HuH-7 (cell line): ENCODE measurements around the gene LTA4H.

Experiments
- DNase-seq: peaks from one replicate; pipeline ENCODE4 v3.0.0; 2011; ENCODE audit warnings: low spot score

LTA4H gene

DNA sequence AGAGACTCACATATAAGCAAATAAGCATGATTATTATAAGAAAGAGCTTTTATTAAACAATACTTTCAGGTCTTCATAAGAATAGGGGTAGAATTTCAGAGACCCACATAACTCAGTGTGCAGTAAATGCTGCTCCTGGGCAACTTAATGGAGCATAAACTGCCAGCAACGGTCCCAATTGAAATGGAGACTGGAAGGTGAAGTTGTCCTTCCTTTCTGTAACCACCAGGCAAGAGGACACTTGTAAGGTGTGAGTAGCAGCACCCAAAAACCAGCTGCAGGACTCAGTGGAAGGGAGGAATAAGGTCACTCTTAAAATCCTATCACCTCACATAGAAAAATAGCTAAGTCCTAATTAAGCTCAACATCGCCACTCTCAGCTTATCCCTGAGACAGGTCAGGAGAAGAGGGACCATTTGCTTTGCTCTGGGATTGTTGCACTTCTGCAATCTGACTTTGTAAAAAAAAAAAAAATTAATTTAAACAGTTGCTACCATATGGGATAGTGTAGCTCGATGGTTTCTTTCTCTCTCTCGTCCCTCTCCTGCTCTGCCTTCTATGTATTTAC is 22.7 kb upstream of the LTA4H start:
- DNase-seq = no peak

DNA sequence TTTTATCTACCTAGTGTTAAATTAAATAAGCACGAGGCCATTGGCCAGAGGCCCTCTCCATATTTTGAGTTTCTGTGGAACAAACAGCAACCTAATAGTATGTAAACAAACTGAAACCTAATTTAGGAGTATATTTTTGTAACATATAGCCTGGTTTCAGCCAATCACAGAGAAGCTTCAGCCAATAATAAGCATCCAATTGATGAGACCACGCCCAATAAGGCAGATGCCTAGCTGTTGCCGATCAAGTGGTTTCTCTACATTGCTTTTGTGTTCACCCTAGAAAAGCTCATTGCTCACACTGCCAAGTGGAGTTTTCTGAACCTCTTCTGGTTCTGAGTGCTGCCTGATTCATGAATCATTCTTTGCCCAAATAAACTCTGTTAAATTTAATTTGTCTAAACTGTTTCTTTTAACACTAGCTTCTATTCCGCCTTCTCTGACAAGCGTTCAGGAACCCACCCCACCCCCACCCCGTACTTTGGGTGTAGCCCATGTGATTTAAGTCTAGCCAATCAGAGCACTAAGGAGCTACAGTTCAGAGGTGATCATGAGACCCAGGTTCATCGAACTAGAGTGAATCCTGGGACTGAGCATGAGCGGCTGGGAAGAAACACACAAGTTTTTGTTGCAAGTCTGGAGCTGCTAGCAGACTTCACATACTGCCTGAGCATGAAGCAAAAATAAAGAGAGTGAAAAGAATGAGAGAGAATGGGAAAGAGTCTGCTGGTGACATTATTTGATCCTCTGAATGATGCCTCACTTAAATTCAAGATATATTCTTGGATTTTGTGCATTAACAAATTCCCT is 21.5 kb upstream of the LTA4H start:
- DNase-seq = no peak

GRCh38 chr12:96054244-96054610 is 18.8 kb upstream of the LTA4H start:
- no peak for DNase-seq

- no peak for DNase-seq
Observed at GRCh38 chr12:96053476-96054243, 18.3 kb upstream of the LTA4H start.

- no peak for DNase-seq
Observed at GRCh38 chr12:96051756-96052485, 16.5 kb upstream of the LTA4H start.

DNA sequence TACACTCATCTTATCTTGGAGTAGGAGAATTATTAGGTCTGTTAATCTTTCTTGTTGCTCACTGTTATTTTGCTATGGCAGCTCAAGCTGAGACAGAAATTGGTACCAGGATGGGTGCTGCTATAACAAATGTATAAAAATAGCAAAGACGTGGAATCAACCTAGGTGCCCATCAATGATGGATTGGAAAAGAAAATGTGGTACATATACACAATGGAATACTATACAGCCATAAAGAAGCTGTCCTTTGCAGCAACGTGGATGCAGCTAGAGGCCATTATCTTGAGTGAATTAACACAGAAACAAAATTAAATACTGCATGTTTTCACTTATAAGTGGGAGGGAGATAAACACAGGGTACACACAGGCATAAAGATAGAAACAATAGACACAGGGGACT is 14.8 kb upstream of the LTA4H start:
- DNase-seq = no peak

DNA sequence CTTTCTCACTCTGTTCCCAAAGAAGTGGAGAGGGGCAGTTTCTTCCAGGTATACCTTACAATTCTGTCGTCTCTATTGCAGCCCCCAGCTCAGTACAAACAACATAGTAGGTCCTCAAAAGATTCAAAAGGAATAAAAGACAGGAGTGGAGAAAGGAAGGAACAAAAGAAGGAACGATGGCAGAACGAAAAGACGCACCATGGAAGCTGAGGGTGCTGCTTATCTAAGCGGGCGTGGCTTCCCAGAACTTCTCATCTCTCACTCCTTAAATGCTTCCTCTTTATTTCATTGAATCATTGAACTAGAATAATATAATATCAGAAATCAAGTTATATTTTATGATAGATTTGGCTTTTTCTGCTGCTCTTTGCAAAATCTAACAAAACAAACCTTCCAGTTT is 13.7 kb upstream of the LTA4H start:
- DNase-seq = no peak

- no peak for DNase-seq
Observed at GRCh38 chr12:96048393-96048969, 13.1 kb upstream of the LTA4H start.

DNA sequence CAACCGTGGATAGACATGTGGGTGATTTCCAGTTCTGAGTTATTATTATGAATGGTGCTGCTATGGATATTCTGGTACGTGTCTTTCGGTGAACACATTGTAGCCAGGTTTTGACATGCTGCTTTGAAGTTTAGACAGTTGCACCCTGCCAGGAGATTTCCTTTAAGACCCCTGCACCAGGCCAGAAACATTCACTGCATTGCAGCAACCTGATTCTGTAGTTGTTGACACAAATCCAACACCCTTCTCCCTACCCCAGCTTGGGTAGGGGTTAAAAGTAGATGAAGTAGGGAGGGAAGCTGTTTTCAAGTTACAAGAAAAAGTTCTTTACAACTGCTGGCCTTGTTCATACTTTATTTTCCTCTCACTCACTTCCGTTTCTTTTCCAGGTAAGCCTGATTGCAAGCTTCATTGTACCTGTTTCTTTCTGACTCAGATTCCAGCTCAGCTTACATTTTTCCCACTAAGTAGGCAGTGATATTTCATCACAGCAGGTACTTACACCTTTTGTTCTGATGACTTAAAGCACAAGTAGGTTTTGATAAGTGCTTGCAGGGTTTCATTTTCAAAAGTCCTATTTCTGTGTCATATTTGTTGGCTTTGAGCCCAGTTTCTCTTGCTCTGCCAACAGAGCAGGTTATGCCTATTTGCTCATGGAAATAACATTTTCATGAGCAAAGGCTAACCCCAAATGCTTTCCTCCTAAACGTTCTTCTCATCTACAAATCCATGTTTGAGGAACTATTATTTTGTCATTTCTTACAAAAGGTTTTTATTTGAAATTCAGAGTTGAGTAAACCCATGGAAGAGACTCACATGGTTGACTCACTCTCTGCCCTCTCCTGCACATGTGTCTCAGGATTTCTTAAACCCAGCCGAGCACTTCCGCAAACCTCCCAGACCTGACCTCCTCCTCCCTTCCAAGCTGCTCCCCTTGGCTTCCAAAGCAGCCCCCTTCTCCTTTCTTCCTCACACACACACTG is 12.1 kb upstream of the LTA4H start:
- DNase-seq = no peak

DNA sequence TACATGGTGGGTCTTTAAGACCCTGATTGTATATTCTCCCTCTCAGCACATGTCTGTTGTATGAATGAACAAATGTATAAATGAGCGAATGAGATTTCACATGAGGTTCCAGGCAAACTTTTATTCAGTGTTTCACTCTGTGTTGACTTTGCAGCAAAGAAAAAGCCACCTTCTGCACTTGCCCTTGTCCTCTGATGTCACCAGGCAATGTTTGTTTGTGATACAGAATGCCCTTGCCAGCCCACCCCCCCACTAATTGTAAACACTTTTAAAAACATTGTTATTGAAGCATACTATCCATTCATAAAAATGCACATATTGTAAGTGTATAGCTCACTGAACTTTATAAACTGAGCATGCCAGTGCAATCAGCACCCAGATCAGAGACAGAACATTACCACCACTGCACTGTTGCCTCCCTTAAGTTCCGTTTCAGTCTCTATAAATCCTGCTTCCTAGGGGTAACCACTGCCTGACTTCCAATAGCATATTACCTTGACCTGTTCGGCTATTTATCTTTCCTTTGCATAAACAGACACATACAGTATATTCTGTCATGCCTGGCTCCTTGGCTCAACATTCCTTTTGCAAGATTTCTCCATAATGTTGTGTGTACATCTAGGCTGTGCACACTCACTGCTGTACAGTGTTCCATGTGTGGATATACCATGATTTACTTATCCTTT is 11.3 kb upstream of the LTA4H start:
- DNase-seq = no peak

DNA sequence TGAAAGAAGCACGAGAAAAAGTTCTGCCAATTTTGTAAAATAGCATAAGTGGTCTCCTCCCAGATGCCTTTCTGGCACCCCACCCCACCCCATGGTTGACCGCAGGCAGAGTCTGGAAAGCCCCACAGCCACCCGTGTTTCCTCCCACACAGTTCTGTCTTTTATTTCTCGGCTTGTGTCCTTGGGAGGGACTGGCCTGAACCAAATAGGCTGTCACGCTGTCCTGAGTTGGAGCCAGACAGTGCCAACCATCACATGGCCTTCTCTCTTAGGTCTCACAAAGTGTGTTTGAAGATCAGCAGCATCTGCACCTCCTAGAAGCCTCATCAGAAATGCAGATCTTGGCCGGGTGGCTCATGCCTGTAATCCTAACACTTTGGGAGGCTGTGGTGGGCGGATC is 10.2 kb upstream of the LTA4H start:
- no peak for DNase-seq

GRCh38 chr12:96044943-96045290 is 9.5 kb upstream of the LTA4H start:
- DNase-seq = no peak

DNA sequence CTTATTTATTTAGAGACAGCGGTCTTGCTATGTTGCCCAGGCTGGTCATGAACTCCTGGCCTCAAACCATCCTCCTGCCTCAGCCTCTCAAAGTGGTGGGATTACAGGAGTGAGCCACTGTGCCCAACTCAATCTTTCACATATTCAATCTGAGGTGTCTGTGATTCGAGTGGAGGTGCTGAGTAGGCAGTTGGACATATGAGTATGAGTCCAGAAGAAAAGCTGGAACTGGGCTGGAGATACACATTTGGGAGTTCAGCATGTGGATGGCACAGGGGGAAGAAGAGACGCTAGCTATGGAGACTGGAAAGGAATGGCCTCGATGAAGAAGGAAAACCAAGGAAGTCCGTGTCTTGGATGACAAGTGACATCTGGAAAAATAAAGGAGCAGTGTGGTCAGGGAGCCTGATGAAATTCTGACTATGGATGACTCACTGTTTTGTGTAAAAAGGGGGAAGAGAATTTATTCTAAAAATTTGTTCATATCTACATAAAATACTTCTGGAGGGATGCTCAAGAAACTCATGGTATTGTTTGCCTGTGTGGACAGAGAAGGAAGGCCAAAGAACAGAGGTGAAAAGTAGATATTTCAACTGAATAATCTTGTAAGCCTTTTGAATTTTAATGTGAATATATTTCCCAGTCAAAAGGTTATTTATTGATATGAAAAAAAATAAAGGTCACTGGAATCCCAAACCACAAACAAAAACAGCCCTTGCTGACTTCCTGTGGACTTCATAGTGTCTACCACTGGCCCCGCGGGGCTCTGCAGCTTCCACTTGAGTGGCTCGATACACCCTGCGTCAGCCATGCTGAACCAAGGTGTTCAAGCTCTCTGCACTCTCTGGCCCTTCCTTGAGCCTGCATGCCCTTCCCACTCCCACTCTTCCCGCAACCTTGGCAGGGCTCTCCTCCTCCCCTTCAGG is 8.9 kb upstream of the LTA4H start:
- DNase-seq = no peak

- DNase-seq = no peak
Observed at GRCh38 chr12:96041181-96041580, 5.8 kb upstream of the LTA4H start.

DNA sequence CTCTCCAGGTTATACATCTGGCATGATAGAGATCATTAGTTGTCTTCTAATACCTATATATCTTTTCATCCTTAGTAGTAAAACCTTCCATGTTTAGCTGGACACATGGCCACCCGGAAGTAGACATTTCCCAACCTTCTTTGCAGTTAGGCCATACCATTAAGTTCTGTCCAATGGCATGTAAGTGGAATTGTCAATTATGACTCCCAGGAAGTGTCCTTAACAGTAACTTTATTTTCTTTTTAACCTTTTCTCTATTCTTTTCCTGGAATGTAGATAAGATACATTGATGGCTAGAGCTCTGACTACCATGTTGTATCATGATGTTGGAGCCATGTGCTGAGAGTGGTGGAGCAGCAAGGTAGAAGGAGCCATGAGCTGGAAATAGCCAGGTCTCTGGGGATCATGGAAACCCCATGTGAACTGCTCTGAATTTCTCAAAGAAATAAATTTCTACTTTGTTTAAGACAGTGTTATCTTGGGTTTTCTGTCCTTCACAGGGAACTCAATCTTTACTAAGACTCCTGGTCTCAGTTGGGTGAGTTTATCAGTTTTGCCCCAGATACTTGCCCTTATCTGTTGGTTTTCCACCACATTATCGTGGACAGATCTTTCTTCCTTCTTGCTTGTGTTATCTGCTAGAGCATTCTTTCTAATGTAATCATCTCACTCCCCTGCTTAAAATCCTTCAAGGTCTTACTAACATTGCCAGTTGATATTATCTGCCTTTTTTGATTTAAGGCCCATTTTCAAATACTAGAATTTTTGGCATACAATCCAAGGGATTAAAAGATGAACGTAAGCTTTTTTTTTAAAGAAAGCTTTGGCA is 5.1 kb upstream of the LTA4H start:
- no peak for DNase-seq

GRCh38 chr12:96039516-96039915 is 4.1 kb upstream of the LTA4H start:
- DNase-seq = no peak

GRCh38 chr12:96036765-96037455 is 1.5 kb upstream of the LTA4H start:
- no peak for DNase-seq
